Peyer's patch (tissue), 4 donors: ENCODE data around the gene ATG2A.

Source experiments
- POLR2A ChIP-seq, 2 donors: fragments of 450-650 bp; IDR thresholded peaks; one replicate each; pipeline ENCODE4 v1.5.1; 2017; ENCODE audit warnings: antibody characterized with exemption in 2 of 2, mild to moderate bottlenecking in 2 of 2, moderate library complexity in 2 of 2
- TF ChIP-seq, protein P1 (sequence below), 6 experiments: fragments of 450-650 bp in 4 of 6; fragments of 200-600 bp in 2 of 6; sonication (generic) in 1 of 6; IDR thresholded peaks; one replicate each; pipeline ENCODE4 v1.5.1; 2017 to 2019; ENCODE audit warnings: antibody characterized with exemption in 6 of 6, mild to moderate bottlenecking in 3 of 6, moderate library complexity in 1 of 6

DNA sequence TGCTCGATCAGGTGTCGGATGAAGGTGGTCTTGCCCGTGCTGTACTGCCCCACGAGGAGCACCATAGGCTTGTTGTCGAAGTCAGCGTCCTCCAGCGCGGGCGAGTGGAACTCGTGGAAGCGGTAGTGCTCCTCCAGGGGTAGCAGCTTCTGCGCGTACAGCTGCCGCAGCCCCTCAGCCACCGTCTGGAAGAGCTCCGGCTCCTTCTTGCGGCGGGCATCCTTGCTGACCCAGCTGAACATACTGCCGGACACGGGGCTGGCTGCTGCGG, 38.9 kb downstream of the ATG2A start:
- TF ChIP-seq, protein P1, sequence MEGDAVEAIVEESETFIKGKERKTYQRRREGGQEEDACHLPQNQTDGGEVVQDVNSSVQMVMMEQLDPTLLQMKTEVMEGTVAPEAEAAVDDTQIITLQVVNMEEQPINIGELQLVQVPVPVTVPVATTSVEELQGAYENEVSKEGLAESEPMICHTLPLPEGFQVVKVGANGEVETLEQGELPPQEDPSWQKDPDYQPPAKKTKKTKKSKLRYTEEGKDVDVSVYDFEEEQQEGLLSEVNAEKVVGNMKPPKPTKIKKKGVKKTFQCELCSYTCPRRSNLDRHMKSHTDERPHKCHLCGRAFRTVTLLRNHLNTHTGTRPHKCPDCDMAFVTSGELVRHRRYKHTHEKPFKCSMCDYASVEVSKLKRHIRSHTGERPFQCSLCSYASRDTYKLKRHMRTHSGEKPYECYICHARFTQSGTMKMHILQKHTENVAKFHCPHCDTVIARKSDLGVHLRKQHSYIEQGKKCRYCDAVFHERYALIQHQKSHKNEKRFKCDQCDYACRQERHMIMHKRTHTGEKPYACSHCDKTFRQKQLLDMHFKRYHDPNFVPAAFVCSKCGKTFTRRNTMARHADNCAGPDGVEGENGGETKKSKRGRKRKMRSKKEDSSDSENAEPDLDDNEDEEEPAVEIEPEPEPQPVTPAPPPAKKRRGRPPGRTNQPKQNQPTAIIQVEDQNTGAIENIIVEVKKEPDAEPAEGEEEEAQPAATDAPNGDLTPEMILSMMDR (IDR thresholded peaks at IDR 0.05), result no peak
- TF ChIP-seq POLR2A (IDR thresholded peaks at IDR 0.05), result no peak
